ENCODE results near the gene CNOT1. TPM values are rescaled to one million over a fixed set of nuclear protein-coding genes. Genes with fewer than 3 reads are reported as not detected.
"Not testable (repeated sequence)": the region's sequence is repeated elsewhere in the genome, so short reads cannot be mapped to it uniquely, and the experiment has no call there.

Gene CNOT1
- total and polyA plus RNA-seq, 3 experiments from 2014 or later: 111 to 338 (median 326) TPM

- Mint-ChIP-seq H3K4me3 (peak overlapping the region in 2 of 7 donors; percentile 3 to 75), H3K36me3 (no peaks in the 10 kb centered on the region), H3K27me3 (peaks cover 23 to 48% of the 10 kb centered on the region in 2 donors), H3K27ac (no peak overlapping the region), H3K9me3 (no peaks in the 10 kb centered on the region), H3K4me1 (peaks cover 13 to 33% (median 23%) of the 10 kb centered on the region in 3 donors)
- Histone ChIP-seq H3K27me3 (ENCODE audit: insufficient read depth, low read length, poor library complexity, severe bottlenecking) (no peaks in the 10 kb centered on the region), H3K4me1 (ENCODE audit: insufficient read depth, low read length) (peaks cover 23% of the 10 kb centered on the region), H3K27ac (ENCODE audit: low read depth, low read length) (no peak overlapping the region), H3K9me3 (ENCODE audit: low read length) (no peaks in the 10 kb centered on the region), H3K36me3 (ENCODE audit: insufficient read depth, low read length) (no peaks in the 10 kb centered on the region), H3K4me3 (ENCODE audit: low read length) (no peak overlapping the region)
- DNase-seq: no peak
- POLR2A ChIA-PET: no interaction called here
- CTCF ChIA-PET: interaction anchor here (1.1 kb wide), 1 partner anchor 8 kb away, joined by 3 read pairs; no protein-coding TSS in a partner anchor
These were observed 132.2 kb downstream of the CNOT1 start for GRCh38 chr16:58497468-58497867.

DNA sequence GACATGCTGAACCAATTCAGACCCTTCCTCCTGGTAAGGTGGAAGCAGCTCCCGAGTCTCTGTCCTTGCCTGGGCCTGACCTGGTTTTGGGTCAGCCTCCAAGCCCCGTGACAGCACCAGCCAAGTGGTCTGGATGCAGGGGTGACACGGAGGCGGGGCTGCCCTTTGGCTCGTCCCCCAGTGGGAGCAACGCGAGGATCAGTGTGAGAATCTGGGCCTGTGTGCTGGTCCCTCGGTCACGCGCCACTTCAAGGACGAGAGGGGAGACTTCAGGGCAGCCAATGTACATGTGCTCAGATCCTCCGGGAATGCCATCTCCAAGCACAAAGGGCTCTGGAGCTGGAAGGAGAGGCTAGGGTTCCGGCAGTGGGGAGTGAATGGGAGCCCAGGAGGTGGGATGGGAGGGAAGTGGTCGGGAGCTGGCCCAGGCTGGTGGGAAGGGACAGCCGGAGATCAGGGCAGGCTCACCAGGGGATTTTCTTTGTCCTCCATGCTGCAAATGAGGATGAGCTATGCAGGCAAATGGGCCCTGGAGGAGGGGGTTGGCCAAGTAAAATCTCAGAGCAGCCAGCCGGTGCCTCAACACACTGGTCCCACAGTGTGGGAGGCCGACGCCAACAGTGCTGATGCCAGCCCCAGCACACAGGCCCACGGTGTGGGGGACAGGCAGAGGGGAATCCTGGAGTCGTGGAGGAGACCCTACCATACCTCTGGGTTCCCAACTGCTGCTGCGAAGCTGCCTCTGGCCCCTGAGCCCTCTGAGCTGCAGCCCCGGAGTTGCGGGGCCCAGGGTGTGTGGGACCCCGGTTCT is 133.9 kb downstream of the CNOT1 start:
- peaks cover 9 to 19% (median 18%) of the 10 kb centered on the region in 3 donors for H3K4me1 Mint-ChIP-seq
- DNase-seq: no peak
- H3K9me3 ChIP-seq (ENCODE audit: low read length): no peaks in the 10 kb centered on the region
- no peak overlapping the region for H3K27ac ChIP-seq (ENCODE audit: low read depth, low read length)
- H3K36me3 ChIP-seq (ENCODE audit: insufficient read depth, low read length): no peaks in the 10 kb centered on the region
- peak overlapping the region in 1 of 8 donors; percentile 11 for H3K27ac Mint-ChIP-seq
- ChIA-PET POLR2A (no interaction called here), CTCF (interaction anchor here (1.0 to 2.9 kb wide), 2 partner anchors 260 to 596 kb away, joined by 3 to 9 read pairs; no protein-coding TSS in a partner anchor)
- no peaks in the 10 kb centered on the region for H3K27me3 ChIP-seq (ENCODE audit: insufficient read depth, low read length, poor library complexity, severe bottlenecking)
- H3K36me3 Mint-ChIP-seq: no peaks in the 10 kb centered on the region
- H3K4me3 ChIP-seq (ENCODE audit: low read length): no peak overlapping the region
- no peaks in the 10 kb centered on the region for H3K9me3 Mint-ChIP-seq
- peaks cover 9% of the 10 kb centered on the region for H3K4me1 ChIP-seq (ENCODE audit: insufficient read depth, low read length)
- H3K4me3 Mint-ChIP-seq: peak overlapping the region in 1 of 7 donors; percentile 68
- peaks cover 16 to 41% of the 10 kb centered on the region in 2 donors for H3K27me3 Mint-ChIP-seq

- POLR2A ChIA-PET: no interaction called here
- Histone ChIP-seq H3K36me3 (ENCODE audit: insufficient read depth, low read length) (no peaks in the 10 kb centered on the region), H3K27me3 (ENCODE audit: insufficient read depth, low read length, poor library complexity, severe bottlenecking) (no peaks in the 10 kb centered on the region), H3K27ac (ENCODE audit: low read depth, low read length) (no peak overlapping the region), H3K4me1 (ENCODE audit: insufficient read depth, low read length) (peaks cover 2% of the 10 kb centered on the region), H3K9me3 (ENCODE audit: low read length) (no peaks in the 10 kb centered on the region), H3K4me3 (ENCODE audit: low read length) (no peak overlapping the region)
- CTCF ChIA-PET: interaction anchor here (1.0 to 2.9 kb wide), 3 partner anchors 16 to 595 kb away, joined by 3 to 9 read pairs (median 5); no protein-coding TSS in a partner anchor
- Mint-ChIP-seq H3K4me1 (peaks cover 2 to 13% (median 11%) of the 10 kb centered on the region in 3 donors), H3K4me3 (peak overlapping the region in 1 of 7 donors; percentile 68), H3K36me3 (no peaks in the 10 kb centered on the region), H3K27me3 (peaks cover 11 to 35% of the 10 kb centered on the region in 2 donors), H3K9me3 (no peaks in the 10 kb centered on the region), H3K27ac (peak overlapping the region in 2 of 8 donors; percentile 22 to 78)
- peak in 4 of 5 donors; percentile 15 to 65 (median 30) for DNase-seq
These were observed 134.6 kb downstream of the CNOT1 start for GRCh38 chr16:58494981-58495520.

DNA sequence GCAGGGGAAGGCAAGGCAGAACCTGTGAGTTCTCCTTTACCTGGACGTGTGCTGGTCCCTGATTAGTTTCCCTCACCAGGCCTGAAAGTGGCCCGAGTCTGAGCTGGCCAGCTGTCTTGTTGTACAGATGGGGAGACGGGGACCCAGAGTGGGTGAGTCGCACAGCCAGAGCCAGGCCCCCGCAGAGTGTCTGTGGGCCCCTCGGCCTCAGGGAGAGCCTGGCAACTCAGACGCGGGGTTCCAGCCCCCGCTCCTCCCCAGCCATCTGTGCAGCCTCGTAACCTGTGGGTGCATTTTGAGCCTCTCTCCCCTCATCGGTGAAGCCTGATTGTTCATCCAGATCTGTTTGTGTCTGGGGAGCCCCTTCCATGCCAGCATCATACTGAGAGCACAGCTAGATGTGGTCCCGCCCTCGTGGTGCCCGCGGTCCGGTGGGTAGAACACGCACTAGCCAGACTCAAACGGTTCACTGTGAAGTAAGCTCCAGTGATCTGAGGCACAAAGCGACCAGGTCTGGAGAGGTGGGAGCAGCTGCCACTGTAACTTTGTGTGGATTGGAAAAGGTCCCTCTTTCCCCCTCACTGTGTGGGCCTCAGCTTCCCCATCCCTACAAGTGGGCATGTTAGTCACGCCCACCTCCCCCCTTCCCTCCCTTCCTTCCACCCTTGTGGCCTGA is 135.7 kb downstream of the CNOT1 start:
- Histone ChIP-seq H3K36me3 (ENCODE audit: insufficient read depth, low read length) (no peaks in the 10 kb centered on the region), H3K9me3 (ENCODE audit: low read length) (no peaks in the 10 kb centered on the region), H3K4me3 (ENCODE audit: low read length) (no peak overlapping the region), H3K27ac (ENCODE audit: low read depth, low read length) (no peak overlapping the region), H3K27me3 (ENCODE audit: insufficient read depth, low read length, poor library complexity, severe bottlenecking) (no peaks in the 10 kb centered on the region), H3K4me1 (ENCODE audit: insufficient read depth, low read length) (no peaks in the 10 kb centered on the region)
- no peak overlapping the region for H3K4me3 Mint-ChIP-seq
- POLR2A ChIA-PET: no interaction called here
- H3K27me3 Mint-ChIP-seq: peaks cover 9 to 30% of the 10 kb centered on the region in 2 donors
- CTCF ChIA-PET: interaction anchor here (1.2 to 4.4 kb wide), 4 partner anchors 10 to 262 kb away, joined by 5 to 26 read pairs (median 7); no protein-coding TSS in a partner anchor
- peaks cover 0 to 8% (median 6%) of the 10 kb centered on the region in 3 donors for H3K4me1 Mint-ChIP-seq
- no peaks in the 10 kb centered on the region for H3K36me3 Mint-ChIP-seq
- no peaks in the 10 kb centered on the region for H3K9me3 Mint-ChIP-seq
- DNase-seq: no peak
- no peak overlapping the region for H3K27ac Mint-ChIP-seq

DNA sequence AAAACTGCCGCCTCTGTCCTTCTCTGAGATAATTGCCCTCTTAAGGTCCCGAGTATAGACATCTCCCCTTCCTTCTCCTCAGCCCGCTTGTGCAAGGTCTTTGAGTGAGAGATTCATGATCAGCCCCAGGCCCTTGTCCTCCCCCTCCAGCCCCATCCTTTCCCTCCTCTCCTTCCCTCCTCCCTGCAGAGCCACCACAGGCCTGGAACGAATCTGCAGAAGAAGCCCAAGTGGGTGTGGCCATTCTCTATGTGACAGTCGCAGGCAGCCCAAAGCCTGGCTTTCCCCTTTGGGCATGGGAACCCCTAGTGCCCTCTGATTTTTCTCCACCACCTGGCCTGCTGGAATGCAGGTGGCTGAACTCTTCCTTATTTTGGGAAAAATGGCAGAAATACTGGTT is 136.9 kb downstream of the CNOT1 start:
- Histone ChIP-seq H3K27me3 (ENCODE audit: insufficient read depth, low read length, poor library complexity, severe bottlenecking) (no peaks in the 10 kb centered on the region), H3K9me3 (ENCODE audit: low read length) (no peaks in the 10 kb centered on the region), H3K36me3 (ENCODE audit: insufficient read depth, low read length) (no peaks in the 10 kb centered on the region), H3K27ac (ENCODE audit: low read depth, low read length) (no peak overlapping the region), H3K4me3 (ENCODE audit: low read length) (no peak overlapping the region), H3K4me1 (ENCODE audit: insufficient read depth, low read length) (no peaks in the 10 kb centered on the region)
- DNase-seq: no peak
- Mint-ChIP-seq H3K9me3 (no peaks in the 10 kb centered on the region), H3K27me3 (peaks cover 11 to 24% of the 10 kb centered on the region in 2 donors), H3K27ac (peak overlapping the region in 1 of 8 donors; percentile 17), H3K36me3 (no peaks in the 10 kb centered on the region), H3K4me3 (no peak overlapping the region), H3K4me1 (peaks cover 0 to 8% (median 6%) of the 10 kb centered on the region in 3 donors)
- ChIA-PET CTCF (interaction anchor here (1.1 to 4.4 kb wide), 3 partner anchors 9 to 263 kb away, joined by 3 to 26 read pairs (median 5); no protein-coding TSS in a partner anchor), POLR2A (no interaction called here)

DNA sequence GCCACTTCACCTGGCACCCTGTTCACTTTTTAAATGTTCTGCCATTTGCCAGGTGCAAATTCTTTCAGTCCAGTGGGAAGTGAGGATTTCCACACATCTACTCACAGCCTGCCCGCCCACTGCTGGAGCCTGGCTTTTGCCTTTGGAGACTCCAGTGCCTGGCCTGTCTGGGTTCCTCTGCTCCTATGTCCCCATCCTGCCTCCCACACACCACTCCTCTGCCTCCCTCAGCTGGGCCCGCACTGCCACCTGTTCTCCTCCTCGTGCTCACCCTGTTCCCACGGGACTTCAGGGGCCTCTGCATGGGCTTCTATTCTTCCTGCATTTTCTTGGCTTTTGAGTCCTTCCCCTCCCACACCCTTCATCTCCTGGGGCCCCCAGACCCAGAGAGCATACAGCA is 137.6 kb downstream of the CNOT1 start:
- Histone ChIP-seq H3K4me1 (ENCODE audit: insufficient read depth, low read length) (no peaks in the 10 kb centered on the region), H3K27me3 (ENCODE audit: insufficient read depth, low read length, poor library complexity, severe bottlenecking) (no peaks in the 10 kb centered on the region), H3K4me3 (ENCODE audit: low read length) (no peak overlapping the region), H3K9me3 (ENCODE audit: low read length) (no peaks in the 10 kb centered on the region), H3K36me3 (ENCODE audit: insufficient read depth, low read length) (no peaks in the 10 kb centered on the region), H3K27ac (ENCODE audit: low read depth, low read length) (no peak overlapping the region)
- H3K27ac Mint-ChIP-seq: no peak overlapping the region
- H3K27me3 Mint-ChIP-seq: peaks cover 15 to 22% of the 10 kb centered on the region in 2 donors
- DNase-seq: no peak
- no peaks in the 10 kb centered on the region for H3K36me3 Mint-ChIP-seq
- no peak overlapping the region for H3K4me3 Mint-ChIP-seq
- H3K9me3 Mint-ChIP-seq: no peaks in the 10 kb centered on the region
- ChIA-PET CTCF (interaction anchor here (1.1 to 4.4 kb wide), 2 partner anchors 155 to 264 kb away, joined by 3 to 26 read pairs; no protein-coding TSS in a partner anchor), POLR2A (no interaction called here)
- peaks cover 0 to 8% (median 6%) of the 10 kb centered on the region in 3 donors for H3K4me1 Mint-ChIP-seq

- Mint-ChIP-seq H3K27me3 (peaks cover 14 to 23% of the 10 kb centered on the region in 2 donors), H3K4me3 (peak overlapping the region in 1 of 7 donors; percentile 32), H3K27ac (peak overlapping the region in 1 of 8 donors; percentile 42)
- H3K27me3 ChIP-seq (ENCODE audit: insufficient read depth, low read length, poor library complexity, severe bottlenecking); H3K9me3 Mint-ChIP-seq; DNase-seq; H3K4me1 ChIP-seq (ENCODE audit: insufficient read depth, low read length); H3K4me3 ChIP-seq (ENCODE audit: low read length); H3K4me1 Mint-ChIP-seq; H3K36me3 Mint-ChIP-seq; H3K9me3 ChIP-seq (ENCODE audit: low read length); H3K36me3 ChIP-seq (ENCODE audit: insufficient read depth, low read length); POLR2A ChIA-PET; H3K27ac ChIP-seq (ENCODE audit: low read depth, low read length): not testable (repeated sequence)
- CTCF ChIA-PET: interaction anchor here (4.4 kb wide), 1 partner anchor 153 kb away, joined by 26 read pairs; no protein-coding TSS in a partner anchor
These were observed 139.1 kb downstream of the CNOT1 start for GRCh38 chr16:58490539-58490938.

All from CD8-positive, alpha-beta memory T cell (primary cell).